Measurements from ENCODE around the gene CNPPD1.

CNPPD1 gene

DNA sequence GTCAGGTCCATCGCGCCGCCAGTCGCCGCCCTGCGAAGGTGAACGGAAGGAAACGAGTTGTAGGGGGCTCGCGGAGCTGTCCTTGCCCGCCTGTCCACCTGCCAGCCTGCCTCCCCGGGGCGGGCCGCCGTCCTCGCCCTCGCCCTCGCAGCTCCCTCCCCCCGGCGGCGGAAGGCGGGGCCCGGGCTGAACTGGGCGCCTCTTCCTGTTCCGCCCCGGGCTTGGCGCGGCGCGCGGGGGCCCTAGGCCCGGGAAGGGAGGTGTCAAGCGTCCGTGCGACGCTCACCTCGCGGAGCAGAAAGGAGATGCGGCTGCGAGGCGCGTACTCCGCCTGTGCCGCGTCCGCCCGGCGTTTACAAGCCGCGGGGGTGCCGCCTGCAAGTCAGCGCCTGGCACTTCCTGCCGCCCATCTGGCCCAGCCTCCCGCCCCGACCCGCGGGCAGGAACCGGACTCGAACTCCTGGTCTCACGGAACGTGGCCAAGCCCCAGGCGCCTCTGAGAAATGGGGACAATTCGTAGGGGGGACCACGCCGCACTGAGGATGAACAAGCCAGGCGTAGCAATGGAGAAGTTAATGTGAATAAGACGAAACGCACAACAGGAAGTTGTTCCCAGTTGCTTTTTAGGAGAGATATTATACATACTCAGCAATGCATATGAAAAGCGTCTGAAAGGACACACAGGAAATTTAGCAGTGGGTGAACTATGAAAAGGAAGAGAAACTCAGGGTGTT lies at the start of gene CNPPD1:
CNPPD1 (minus strand) TSS at position 108 of the 734 bp plus-strand sequence; CDS start at position 11, 97 bp downstream.
- Histone ChIP-seq H3K27ac (ENCODE audit: low read length) (no peak within 1 kb of the TSS), H3K9ac (ENCODE audit: low read length) (peak within 1 kb of the TSS; percentile 6), H3K27me3 (ENCODE audit: control insufficient read depth, insufficient read depth, low read length) (no peaks in the 10 kb centered on the region), H3K4me1 (ENCODE audit: control insufficient read depth, low read depth, low read length) (peaks cover 5% of the 10 kb centered on the region), H3K9me3 (ENCODE audit: control insufficient read depth, low read depth, low read length) (no peaks in the 10 kb centered on the region), H3K36me3 (ENCODE audit: control insufficient read depth, low read depth, low read length) (peaks cover 19% of the 10 kb centered on the region), H3K4me3 (ENCODE audit: low read length) (peak within 1 kb of the TSS; percentile 76)

DNA sequence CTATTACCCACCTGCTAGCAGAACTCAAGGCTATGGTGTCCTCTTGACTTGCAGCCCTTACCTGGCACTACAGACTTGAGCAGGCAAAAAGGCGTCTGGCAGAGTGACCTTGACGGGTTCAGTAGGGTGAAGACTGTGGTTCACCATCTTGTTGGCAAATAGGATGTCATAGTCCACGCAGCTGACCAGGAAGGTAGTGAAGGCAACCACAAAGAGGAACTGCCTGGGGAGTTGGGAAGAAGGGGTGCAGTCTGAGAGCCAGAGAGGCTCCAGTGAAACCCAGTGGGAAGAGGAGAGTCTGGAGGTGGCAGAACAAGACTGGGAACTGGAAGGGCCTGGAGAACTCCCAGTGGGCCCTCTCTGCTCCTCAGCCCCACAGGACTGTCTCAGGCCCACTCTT lies 48.6 kb upstream of the CNPPD1 start:
- Histone ChIP-seq H3K9me3 (ENCODE audit: control insufficient read depth, low read depth, low read length) (no peaks in the 10 kb centered on the region), H3K9ac (ENCODE audit: low read length) (no peak overlapping the region), H3K36me3 (ENCODE audit: control insufficient read depth, low read depth, low read length) (peaks cover 25% of the 10 kb centered on the region), H3K4me3 (ENCODE audit: low read length) (no peak overlapping the region), H3K27me3 (ENCODE audit: control insufficient read depth, insufficient read depth, low read length) (no peaks in the 10 kb centered on the region), H3K27ac (ENCODE audit: low read length) (no peak overlapping the region), H3K4me1 (ENCODE audit: control insufficient read depth, low read depth, low read length) (peaks cover under 1% of the 10 kb centered on the region)

DNA sequence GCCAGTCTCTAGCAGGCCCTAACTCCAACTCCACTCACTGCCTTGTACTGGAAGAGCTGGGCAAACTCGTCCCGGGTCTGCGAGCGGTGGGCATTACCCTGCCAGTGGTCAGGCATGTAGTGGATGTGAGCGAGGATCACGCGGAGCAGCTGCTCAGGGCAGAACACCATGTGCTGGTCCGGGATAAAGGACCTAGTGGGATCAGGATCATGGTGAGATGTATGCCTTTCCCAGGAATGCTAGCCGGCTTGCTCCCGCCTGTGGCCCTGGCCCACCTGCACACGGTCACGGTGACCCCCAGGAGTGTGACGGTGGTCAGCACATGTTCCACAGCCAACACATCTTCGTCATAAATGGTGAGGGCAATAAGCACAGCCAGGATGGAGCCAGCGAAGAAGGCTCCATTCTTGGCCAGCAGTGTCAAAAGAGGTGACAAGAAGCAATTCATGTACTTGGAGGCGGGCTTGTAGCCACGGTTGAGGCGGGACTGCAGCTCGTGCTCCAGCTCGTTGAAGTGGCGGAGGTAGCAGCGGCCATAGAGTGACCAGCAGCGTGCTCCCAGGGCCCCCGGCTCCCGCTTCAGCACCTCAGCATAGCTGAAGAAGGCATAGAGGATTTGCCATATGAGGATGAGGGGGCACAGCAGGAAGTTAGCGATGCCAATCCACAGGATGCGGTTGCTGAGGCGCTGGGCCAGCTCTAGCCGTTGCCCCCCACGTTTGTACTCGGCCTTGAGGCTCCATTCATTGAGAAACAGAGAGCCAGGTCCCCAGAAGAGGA lies 47.3 kb upstream of the CNPPD1 start:
- no peaks in the 10 kb centered on the region for H3K9me3 ChIP-seq (ENCODE audit: control insufficient read depth, low read depth, low read length)
- H3K27me3 ChIP-seq (ENCODE audit: control insufficient read depth, insufficient read depth, low read length) = no peaks in the 10 kb centered on the region
- H3K27ac ChIP-seq (ENCODE audit: low read length) = no peak overlapping the region
- peaks cover 6% of the 10 kb centered on the region for H3K4me1 ChIP-seq (ENCODE audit: control insufficient read depth, low read depth, low read length)
- no peak overlapping the region for H3K4me3 ChIP-seq (ENCODE audit: low read length)
- H3K36me3 ChIP-seq (ENCODE audit: control insufficient read depth, low read depth, low read length) = peaks cover 25% of the 10 kb centered on the region
- no peak overlapping the region for H3K9ac ChIP-seq (ENCODE audit: low read length)

DNA sequence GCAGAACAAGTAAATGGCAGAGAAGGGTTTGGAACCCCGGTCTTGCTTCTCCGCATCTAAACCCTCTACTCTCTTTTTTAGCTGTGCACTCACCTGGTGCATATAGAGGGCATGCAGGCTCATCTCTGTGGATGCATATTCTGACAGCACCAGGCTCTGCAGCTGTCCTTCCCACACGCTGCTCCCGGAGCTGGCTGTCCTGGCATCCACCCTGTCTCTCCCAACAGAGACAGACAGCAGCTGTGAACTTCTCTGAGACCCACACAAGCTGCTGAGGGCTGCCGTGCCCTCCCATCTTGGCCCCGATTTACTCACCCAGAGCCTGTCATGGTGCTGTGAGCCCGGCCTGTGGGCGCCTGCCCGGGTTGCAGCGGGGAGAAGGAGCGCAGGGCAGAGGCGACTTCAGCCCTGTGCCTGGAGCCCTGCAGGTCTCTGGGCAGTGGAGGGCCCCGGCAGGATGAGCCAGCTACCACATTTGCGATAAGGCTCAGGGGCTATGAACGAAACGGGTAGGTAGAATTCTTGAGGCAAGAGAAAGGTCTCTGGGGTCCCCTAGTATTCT lies 45.3 kb upstream of the CNPPD1 start:
- Histone ChIP-seq H3K4me3 (ENCODE audit: low read length) (no peak overlapping the region), H3K27ac (ENCODE audit: low read length) (no peak overlapping the region), H3K9me3 (ENCODE audit: control insufficient read depth, low read depth, low read length) (no peaks in the 10 kb centered on the region), H3K4me1 (ENCODE audit: control insufficient read depth, low read depth, low read length) (peaks cover 6% of the 10 kb centered on the region), H3K9ac (ENCODE audit: low read length) (no peak overlapping the region), H3K27me3 (ENCODE audit: control insufficient read depth, insufficient read depth, low read length) (no peaks in the 10 kb centered on the region), H3K36me3 (ENCODE audit: control insufficient read depth, low read depth, low read length) (peaks cover 25% of the 10 kb centered on the region)

DNA sequence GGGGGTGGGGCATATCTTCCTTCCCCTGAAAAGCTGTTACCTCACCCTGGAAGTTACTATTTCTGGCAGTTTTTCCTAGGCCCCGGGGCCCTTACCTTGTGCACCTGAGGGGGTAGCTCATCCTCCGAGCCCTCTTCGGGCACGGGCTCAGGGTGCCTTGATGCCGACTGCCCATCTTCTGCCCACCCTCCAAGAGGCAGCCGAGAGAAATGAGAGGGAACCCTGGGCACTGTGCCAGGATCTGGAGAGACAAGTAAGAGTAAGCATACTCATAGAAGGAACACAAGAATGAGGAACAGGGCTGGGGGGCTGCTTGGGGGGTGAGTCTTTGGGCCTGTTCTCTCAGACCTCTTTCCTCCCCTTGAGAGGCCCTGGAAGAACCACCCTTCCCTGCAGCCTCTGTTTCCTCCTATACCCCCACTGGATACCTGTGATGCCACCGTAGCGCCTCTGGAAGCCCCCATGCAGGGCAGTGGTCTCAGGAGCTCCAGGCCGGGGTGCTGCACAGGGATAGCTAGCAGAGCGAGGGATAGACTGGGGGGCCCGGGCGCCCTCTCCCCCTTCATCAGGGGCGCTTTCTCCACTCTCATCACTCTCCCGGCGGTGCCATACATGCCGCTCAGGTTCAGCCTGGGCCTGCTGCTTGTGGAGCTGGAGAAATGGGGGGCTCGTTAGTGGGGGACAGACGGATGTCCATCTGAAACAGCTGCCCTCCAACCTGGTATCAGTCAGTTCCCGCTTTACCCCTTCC lies 44.1 kb upstream of the CNPPD1 start:
- Histone ChIP-seq H3K27ac (ENCODE audit: low read length) (no peak overlapping the region), H3K4me1 (ENCODE audit: control insufficient read depth, low read depth, low read length) (peaks cover 6% of the 10 kb centered on the region), H3K27me3 (ENCODE audit: control insufficient read depth, insufficient read depth, low read length) (no peaks in the 10 kb centered on the region), H3K9ac (ENCODE audit: low read length) (no peak overlapping the region), H3K4me3 (ENCODE audit: low read length) (no peak overlapping the region), H3K36me3 (ENCODE audit: control insufficient read depth, low read depth, low read length) (peaks cover 25% of the 10 kb centered on the region), H3K9me3 (ENCODE audit: control insufficient read depth, low read depth, low read length) (no peaks in the 10 kb centered on the region)

DNA sequence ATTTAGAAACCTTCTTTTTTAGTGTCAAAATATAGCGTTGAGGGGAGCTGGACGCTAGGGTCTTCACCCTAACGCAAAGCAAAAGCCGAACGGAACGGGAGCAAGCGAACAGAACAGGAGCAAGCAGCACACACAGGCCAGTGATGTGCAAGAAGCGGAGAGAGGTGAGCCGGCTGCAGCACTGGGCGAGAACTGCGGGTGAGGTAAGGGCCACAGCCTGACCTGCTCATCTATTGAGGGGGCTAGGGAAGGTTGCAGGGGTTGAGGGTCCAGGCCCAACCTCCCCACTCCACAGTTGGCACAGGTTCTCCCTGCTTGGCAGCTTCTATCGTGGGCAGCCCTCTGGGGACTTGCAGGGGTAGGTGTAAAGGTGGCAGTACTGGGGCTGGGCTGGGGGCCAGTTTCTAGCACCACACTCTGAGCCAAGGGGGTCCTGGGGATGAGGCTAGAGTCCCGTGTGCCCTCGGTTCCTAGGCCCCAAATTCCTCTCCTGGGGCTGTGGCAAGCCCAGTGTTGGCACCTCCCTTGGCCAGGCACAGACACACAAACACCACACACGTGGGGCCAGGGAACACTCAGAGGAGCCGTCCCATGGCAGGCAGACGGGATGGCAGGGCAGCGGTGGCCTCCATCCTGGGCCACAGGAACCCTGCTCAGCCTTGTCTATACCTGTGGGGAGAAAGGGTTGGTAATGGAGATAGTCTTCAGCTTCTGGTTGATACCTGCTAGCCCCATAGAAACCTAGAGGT lies 43.2 kb upstream of the CNPPD1 start:
- Histone ChIP-seq H3K4me1 (ENCODE audit: control insufficient read depth, low read depth, low read length) (peaks cover 6% of the 10 kb centered on the region), H3K4me3 (ENCODE audit: low read length) (peak overlapping the region; percentile 83), H3K27me3 (ENCODE audit: control insufficient read depth, insufficient read depth, low read length) (no peaks in the 10 kb centered on the region), H3K9ac (ENCODE audit: low read length) (peak overlapping the region; percentile 67), H3K27ac (ENCODE audit: low read length) (no peak overlapping the region), H3K9me3 (ENCODE audit: control insufficient read depth, low read depth, low read length) (no peaks in the 10 kb centered on the region), H3K36me3 (ENCODE audit: control insufficient read depth, low read depth, low read length) (peaks cover 26% of the 10 kb centered on the region)

DNA sequence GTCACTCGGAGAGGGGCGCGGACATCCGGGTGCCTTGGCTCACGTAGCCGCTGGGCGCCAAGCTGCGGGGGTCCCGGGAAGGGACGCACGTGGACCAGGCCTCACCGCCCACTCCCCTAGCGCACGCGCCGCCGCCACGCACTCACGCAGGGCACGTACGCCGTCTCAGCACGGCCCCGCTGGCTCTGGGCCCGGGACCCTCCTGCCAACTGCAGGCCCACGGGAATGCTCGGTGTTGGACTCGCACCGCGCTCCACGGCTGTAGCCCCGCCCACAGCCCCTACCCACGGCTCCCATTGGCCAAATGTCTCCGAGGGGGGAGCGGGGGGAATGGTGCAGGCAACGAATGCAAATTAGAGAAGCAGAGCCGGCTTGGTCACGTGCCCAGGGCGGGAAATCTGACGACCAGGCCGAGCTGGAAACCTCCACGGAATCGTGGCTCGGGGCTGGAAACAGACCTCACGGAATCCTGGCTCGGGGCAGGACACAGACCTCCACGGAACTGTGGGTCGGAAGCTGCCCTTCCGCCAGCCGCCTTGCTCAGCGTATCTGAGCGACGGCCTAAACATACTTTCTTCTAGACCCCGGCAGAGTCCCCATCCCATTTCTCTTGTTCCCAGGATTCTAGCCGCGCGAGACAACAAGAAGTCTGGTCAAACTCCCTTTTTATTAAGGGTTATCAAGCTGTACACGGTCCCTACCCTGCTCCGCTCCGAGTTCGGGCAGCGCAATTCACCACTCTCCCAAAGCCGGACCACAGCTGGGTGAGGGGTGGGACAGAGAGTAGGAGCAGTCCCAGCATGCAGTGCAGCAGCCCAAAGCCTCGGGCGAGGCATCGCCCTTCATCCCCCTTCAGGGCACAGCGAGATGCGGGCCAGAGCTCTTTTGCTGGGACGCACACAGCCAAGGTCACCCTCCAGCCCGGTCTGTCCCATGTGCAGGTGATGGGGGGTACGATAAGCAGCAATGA lies 42.3 kb upstream of the CNPPD1 start, which contains the start of gene ABCB6:
ABCB6 (minus strand) TSS at position 227 of the 970 bp plus-strand sequence. CDS start 285 bp downstream, outside the sequence.
- Histone ChIP-seq H3K9me3 (ENCODE audit: control insufficient read depth, low read depth, low read length) (no peaks in the 10 kb centered on the region), H3K4me1 (ENCODE audit: control insufficient read depth, low read depth, low read length) (peaks cover 6% of the 10 kb centered on the region), H3K9ac (ENCODE audit: low read length) (peak within 1 kb of the TSS; percentile 67), H3K4me3 (ENCODE audit: low read length) (peak within 1 kb of the TSS; percentile 83), H3K36me3 (ENCODE audit: control insufficient read depth, low read depth, low read length) (peaks cover 26% of the 10 kb centered on the region), H3K27ac (ENCODE audit: low read length) (peak within 1 kb of the TSS; percentile 21), H3K27me3 (ENCODE audit: control insufficient read depth, insufficient read depth, low read length) (no peaks in the 10 kb centered on the region)

DNA sequence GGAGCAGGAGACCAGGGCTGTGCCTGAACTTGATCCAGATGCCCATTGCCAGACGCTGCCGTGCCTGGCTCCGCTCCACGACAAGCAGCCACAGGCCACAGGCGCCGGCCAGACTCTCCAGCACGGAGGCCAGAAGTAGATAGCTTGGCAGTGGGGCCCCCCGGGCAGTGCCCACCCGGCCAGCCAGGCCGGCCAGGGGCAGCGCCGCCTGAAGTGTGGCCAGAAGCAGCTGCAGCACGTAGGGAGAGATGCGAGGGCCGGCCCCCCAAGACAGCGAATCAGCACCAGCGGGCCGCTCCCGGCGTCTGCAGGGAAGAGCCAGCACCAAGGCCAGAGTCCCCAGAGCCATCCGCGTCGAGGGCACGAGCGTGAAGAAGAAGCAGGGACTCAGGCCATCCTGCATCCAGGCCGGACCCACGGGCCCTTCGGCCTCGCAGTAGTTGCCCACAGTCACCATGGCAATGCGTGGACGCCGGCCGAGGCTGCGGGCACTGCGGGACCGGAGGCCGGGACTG lies 41.5 kb upstream of the CNPPD1 start:
- Histone ChIP-seq H3K36me3 (ENCODE audit: control insufficient read depth, low read depth, low read length) (peaks cover 25% of the 10 kb centered on the region), H3K4me1 (ENCODE audit: control insufficient read depth, low read depth, low read length) (peaks cover 6% of the 10 kb centered on the region), H3K27ac (ENCODE audit: low read length) (no peak overlapping the region), H3K9me3 (ENCODE audit: control insufficient read depth, low read depth, low read length) (no peaks in the 10 kb centered on the region), H3K27me3 (ENCODE audit: control insufficient read depth, insufficient read depth, low read length) (no peaks in the 10 kb centered on the region), H3K4me3 (ENCODE audit: low read length) (peak overlapping the region; percentile 83), H3K9ac (ENCODE audit: low read length) (peak overlapping the region; percentile 67)

DNA sequence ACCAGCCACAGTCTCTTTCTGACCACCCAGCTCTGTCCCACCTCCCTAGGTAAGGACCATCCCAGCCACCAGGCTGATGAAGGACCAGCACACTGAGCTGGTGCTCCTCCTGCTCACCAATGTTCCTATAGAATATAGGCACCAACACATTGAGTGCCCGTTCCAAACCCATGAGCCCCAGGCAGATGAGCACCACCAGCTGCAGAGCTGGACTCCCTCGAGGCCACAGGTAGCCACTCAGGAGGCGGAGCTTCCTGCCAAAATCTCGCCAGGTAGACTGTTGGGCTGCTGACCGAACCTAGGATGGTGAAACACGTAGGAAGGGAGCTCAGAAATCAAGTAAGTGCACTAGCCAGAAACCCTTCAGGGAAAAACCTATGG lies 39.8 kb upstream of the CNPPD1 start:
- H3K4me3 ChIP-seq (ENCODE audit: low read length) = no peak overlapping the region
- H3K9ac ChIP-seq (ENCODE audit: low read length) = no peak overlapping the region
- H3K4me1 ChIP-seq (ENCODE audit: control insufficient read depth, low read depth, low read length) = peaks cover 6% of the 10 kb centered on the region
- no peak overlapping the region for H3K27ac ChIP-seq (ENCODE audit: low read length)
- no peaks in the 10 kb centered on the region for H3K9me3 ChIP-seq (ENCODE audit: control insufficient read depth, low read depth, low read length)
- H3K27me3 ChIP-seq (ENCODE audit: control insufficient read depth, insufficient read depth, low read length) = no peaks in the 10 kb centered on the region
- H3K36me3 ChIP-seq (ENCODE audit: control insufficient read depth, low read depth, low read length) = peaks cover 25% of the 10 kb centered on the region
